H1 (cell line): Measurements from ENCODE around the gene SLC1A3. TPM values are rescaled to one million over a fixed set of nuclear protein-coding genes. Genes with fewer than 3 reads are reported as not detected.

Experiments
- polyA plus RNA-seq, 7 experiments: library from polyadenylated mRNA; depleted of rRNA in 3 of 7; stranded (reverse) in 5 of 7; unstranded in 2 of 7; fragments of >200 nt in 5 of 7; fragments of 200-250 nt in 2 of 7; gene quantifications; 1 replicate in 5 of 7; 2 replicates in 1 of 7; 4 replicates in 1 of 7; pipeline versions ENCODE4 v1.2.1 to v1.2.3, GENCODE V29; 2011 to 2013; ENCODE audit warnings: missing spikeins in 2 of 7, mixed read lengths in 2 of 7
- total RNA-seq: library from RNA; stranded (reverse); fragmentation: NEBNext Ultra II Directional; extraction: Animal tissue kit (Norgen Biotek cat#: 25700); gene quantifications from 2 replicates; pipeline ENCODE4 v1.2.1, GENCODE V29; 2021
- TF ChIP-seq, protein P1 (sequence below): fragments of 300-600 bp; sonication (generic); IDR thresholded peaks from 2 replicates; pipeline ENCODE4 v1.7.1; 2012; ENCODE audit warnings: low read length, moderate library complexity, mild to moderate bottlenecking, inconsistent platforms; ENCODE audit not compliant: insufficient replicate concordance

The SLC1A3 gene
- total and polyA plus RNA-seq, 2 of the 8 experiments (the other 6 are each of a cell fraction or from before 2014, with no cell fraction given): 26.7 to 35.3 TPM

GRCh38 chr5:36642089-36642488 is 35.7 kb downstream of the SLC1A3 start (continued):
- TF ChIP-seq, protein P1, sequence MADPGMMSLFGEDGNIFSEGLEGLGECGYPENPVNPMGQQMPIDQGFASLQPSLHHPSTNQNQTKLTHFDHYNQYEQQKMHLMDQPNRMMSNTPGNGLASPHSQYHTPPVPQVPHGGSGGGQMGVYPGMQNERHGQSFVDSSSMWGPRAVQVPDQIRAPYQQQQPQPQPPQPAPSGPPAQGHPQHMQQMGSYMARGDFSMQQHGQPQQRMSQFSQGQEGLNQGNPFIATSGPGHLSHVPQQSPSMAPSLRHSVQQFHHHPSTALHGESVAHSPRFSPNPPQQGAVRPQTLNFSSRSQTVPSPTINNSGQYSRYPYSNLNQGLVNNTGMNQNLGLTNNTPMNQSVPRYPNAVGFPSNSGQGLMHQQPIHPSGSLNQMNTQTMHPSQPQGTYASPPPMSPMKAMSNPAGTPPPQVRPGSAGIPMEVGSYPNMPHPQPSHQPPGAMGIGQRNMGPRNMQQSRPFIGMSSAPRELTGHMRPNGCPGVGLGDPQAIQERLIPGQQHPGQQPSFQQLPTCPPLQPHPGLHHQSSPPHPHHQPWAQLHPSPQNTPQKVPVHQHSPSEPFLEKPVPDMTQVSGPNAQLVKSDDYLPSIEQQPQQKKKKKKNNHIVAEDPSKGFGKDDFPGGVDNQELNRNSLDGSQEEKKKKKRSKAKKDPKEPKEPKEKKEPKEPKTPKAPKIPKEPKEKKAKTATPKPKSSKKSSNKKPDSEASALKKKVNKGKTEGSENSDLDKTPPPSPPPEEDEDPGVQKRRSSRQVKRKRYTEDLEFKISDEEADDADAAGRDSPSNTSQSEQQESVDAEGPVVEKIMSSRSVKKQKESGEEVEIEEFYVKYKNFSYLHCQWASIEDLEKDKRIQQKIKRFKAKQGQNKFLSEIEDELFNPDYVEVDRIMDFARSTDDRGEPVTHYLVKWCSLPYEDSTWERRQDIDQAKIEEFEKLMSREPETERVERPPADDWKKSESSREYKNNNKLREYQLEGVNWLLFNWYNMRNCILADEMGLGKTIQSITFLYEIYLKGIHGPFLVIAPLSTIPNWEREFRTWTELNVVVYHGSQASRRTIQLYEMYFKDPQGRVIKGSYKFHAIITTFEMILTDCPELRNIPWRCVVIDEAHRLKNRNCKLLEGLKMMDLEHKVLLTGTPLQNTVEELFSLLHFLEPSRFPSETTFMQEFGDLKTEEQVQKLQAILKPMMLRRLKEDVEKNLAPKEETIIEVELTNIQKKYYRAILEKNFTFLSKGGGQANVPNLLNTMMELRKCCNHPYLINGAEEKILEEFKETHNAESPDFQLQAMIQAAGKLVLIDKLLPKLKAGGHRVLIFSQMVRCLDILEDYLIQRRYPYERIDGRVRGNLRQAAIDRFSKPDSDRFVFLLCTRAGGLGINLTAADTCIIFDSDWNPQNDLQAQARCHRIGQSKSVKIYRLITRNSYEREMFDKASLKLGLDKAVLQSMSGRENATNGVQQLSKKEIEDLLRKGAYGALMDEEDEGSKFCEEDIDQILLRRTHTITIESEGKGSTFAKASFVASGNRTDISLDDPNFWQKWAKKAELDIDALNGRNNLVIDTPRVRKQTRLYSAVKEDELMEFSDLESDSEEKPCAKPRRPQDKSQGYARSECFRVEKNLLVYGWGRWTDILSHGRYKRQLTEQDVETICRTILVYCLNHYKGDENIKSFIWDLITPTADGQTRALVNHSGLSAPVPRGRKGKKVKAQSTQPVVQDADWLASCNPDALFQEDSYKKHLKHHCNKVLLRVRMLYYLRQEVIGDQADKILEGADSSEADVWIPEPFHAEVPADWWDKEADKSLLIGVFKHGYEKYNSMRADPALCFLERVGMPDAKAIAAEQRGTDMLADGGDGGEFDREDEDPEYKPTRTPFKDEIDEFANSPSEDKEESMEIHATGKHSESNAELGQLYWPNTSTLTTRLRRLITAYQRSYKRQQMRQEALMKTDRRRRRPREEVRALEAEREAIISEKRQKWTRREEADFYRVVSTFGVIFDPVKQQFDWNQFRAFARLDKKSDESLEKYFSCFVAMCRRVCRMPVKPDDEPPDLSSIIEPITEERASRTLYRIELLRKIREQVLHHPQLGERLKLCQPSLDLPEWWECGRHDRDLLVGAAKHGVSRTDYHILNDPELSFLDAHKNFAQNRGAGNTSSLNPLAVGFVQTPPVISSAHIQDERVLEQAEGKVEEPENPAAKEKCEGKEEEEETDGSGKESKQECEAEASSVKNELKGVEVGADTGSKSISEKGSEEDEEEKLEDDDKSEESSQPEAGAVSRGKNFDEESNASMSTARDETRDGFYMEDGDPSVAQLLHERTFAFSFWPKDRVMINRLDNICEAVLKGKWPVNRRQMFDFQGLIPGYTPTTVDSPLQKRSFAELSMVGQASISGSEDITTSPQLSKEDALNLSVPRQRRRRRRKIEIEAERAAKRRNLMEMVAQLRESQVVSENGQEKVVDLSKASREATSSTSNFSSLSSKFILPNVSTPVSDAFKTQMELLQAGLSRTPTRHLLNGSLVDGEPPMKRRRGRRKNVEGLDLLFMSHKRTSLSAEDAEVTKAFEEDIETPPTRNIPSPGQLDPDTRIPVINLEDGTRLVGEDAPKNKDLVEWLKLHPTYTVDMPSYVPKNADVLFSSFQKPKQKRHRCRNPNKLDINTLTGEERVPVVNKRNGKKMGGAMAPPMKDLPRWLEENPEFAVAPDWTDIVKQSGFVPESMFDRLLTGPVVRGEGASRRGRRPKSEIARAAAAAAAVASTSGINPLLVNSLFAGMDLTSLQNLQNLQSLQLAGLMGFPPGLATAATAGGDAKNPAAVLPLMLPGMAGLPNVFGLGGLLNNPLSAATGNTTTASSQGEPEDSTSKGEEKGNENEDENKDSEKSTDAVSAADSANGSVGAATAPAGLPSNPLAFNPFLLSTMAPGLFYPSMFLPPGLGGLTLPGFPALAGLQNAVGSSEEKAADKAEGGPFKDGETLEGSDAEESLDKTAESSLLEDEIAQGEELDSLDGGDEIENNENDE: no peak
